Medulla oblongata (tissue), 1 donor: Measurements from ENCODE around the gene GCGR.

ENCODE experiments used
- DNase-seq: peaks from one replicate; pipeline ENCODE4 v3.0.0-alpha.2; 2015; ENCODE audit errors: extremely low spot score

The GCGR gene

DNA sequence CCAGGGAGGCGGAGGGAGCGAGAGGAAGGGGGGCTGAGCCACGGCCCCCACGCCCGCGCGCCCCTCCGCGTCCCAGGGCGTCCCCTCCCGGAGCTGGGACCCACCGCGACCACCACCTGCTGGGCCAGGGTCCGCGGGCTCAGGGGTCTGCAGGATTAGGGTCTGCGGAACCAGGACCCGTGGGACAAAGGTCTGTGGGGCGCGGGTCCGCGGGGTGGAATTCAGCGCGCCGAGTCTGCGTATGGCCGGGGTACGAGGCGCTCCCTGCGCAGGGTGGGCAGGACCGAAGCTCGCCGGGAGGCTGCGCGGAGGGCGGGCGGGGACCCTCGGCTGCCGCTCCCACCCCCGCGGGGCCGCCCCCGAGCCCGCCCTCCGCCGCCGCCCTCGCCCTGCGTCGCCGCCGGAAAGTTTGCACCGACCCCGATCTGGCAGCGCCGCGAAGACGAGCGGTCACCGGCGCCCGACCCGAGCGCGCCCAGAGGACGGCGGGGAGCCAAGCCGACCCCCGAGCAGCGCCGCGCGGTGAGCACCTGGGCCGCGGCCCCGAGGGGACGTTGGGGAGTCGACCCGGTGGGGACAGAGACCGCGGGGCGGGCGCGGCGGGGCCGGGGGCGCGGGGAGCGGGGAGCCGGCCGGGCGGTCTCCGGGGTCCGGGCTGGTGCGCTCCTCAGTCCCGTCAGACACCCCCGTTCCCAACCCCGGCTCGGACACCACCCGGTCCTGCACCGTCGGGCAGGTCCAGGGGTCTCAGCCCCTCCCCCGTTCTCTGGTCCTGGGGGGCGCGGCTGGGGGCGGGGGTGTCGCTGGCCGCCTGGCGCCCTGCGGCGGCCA lies at the start of gene GCGR:
GCGR (plus strand) TSS at position 423 of the 831 bp plus-strand sequence. CDS start 4,869 bp downstream, outside the sequence.
- no peak for DNase-seq

- no peak for DNase-seq
Observed at GRCh38 chr17:81792675-81793615, 11.0 kb upstream of the GCGR start.

DNA sequence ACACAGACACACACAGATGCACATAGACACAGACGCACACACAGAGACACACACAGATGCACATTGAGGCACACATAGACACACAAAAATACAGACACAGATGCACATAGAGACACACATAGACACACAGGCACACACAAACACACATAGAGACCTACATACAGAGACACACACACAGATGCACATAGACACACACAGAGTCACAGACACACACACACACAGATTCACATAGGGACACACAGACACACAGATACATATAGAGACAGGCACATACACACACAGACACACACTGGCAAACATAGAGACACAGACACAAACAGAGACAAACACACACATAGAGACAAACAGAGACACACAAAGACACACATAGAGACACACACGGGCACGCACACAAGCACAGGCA lies 9.9 kb upstream of the GCGR start:
- DNase-seq: no peak

DNA sequence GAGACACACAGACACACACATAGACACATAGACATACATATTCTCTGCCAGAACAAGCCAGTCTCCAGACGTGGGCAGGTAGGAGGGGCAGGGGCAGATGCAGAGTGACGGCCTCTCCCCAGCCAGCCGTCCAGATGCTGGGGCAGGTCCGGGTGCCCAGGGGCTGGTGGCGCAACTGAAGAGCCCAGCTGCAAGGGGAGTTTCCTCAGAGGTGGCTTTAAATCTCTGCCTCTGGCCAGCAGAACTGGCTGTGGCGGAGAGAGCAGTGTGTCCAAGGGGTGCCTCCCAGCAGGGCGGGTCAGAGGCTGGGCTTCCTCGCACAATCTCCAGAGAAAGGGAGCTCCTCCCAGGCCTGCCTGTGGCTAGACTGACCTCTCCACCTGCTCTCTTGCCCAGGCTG lies 9.4 kb upstream of the GCGR start:
- no peak for DNase-seq

DNA sequence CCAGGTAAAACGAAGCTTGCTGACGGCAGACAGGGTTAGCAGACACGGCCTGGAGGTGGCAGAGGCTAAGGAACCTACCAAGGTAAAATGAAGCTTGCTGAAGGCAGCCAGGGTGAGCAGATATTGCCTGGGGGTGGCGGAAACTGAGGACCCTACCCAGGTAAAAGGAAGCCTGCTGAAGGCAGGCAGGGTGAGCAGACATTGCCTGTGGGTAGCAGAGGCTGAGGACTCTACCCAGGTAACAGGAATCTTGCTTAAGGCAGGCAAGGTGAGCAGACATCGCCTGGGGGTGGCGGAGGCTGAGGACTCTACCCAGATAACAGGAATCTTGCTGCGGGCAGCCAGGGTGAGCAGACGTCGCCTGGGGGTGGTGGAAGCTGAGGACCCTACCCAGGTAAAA lies 2.6 kb upstream of the GCGR start:
- no peak for DNase-seq

DNA sequence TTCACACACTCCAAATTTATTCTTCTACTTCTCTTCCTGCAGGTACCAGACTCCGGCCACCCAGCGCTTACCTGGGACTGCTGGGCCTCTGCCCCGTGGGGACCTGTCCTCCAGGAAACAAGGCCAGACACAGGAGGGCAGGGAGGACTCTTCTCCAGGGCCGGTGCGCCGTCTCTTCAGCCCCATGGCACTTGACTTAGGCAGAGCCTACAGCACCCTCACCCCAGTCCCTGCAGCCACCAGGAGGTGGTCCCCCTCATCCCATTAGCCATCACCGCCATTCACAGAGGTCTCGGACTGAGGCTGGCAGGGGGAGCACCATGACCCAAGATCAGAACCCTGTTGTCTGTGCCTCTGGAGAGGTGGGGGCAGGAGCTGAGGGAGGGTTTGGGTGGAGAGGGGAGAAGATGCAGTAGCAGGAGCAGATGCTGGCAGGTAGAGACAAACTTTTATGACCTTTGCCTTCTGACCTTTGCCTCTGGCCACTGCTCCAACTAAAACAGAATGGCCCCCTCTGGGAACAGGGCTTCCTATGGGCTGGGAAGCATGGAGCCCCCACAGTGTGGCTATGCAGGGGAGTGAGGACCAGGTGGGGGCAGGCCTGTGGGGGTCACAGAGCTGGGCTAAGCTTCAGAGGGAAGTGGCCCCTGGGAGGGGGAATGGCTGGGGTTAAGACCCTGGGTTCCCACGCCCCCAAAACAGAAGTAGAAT lies 1.7 kb upstream of the GCGR start:
- DNase-seq: no peak

DNA sequence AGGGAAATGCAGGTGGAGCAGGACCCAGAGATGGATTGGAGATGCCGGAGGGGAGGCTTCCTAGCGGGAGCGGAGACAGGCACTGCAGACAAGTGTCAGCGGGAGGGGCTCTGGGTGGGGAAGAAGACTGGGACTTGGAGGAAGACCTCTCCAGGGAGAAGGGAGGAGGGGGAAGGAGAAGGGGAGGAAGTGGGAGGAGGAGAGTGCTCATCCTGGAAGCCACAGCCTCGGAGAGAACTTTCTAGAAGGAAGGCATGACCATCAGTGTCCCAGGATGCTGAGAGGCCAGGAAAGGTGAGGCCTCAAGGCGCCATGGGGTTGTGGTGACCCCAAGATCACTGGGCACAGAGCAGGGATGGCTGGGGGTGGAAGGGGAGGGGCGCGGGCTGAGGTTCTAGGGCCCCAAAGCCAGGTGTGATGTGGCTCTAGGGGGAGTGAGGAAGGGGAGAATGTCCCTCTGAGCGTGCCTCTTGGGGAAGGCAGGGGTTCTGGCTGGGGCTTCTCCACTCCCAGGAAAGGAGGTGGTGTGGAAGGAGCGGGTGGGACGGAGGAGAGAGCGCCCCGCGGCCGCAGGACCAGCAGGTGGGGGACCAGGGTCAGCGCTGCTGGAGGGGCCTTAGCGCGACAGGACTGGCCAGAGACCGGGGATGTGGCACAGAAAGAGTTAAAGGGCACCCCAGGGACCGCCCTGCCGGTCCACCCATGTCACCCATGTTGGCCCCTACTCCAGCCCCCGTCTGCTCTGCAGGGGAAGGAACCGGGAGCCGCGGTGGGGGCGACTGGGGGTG lies 900 bp upstream of the GCGR start:
- DNase-seq: no peak

DNA sequence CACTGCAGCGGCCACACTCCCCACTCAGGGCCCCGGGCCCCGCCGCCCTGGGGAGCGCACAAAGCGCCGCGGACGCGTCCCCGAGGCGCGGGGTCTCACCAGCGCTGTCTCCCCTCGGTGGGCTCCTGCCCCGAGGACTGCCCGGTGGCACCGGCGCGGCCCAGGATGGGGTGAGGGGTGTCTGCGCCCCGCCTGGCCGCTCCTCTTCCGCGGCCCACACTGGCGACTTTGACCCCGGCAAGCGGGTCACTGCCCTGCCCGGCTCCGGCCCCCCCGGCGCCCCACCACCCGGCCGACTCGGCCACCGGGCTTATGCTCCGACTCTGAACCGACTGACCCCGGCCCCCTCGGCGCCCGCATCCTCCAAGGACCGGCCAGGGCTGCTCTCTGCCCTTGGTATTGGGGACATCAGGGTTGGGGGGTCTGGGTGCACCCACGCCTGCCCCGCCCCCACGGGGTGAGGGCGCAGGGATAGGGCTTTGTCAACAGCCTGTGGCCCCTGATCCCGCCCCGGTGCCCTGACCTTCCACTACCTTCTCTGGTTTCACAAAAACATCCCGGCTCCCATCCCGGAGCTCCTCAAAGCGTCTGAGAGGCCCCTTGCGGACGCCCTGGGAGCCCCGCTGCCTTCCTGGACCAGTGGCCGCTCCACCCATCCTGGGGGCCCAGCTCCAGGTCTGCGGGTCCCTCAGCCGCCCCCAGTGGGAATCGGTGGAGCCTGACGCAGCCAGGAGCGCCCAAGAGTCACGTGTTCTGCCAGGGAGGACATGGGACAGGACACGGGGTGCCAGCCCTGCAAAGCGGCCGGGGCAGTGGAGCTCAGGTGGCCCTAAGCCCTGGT lies 829 bp downstream of the GCGR start:
- DNase-seq: no peak

DNA sequence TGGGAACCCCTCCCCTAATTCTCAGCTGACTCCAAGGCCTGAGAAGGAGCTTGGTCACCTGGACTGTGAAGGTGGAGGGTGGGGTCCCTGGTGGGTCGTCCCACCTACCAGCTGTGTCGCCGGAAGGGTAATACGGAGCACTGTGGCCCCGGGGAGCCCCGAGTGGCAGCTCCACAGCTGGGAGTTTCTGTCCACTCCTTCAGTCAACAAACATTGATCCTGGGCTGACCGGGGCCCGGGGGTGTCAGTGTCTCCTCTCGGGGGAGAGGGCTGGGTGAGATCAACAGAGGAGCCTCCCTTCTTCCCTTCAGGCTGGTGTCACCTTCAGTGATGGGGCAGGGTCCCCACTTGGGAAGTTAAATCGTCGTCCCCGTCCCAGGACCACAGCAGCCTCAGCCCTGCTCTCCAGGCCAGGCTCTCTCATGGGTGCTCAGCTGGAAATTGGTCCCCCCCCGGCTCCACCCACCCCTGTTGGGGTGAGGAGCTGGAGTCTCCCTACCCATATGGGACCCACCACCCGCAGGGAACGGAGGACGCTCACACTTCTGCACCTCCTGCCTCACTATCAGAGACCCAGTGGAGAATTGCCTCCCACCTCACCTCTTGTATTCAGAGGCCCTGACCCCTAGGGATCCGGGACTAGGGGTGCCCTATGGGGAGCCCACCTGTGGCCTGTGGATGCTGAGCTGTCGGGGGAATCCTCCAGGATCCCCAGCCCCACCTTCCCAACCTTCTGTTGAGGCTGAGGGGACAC lies 1.9 kb downstream of the GCGR start:
- no peak for DNase-seq

GRCh38 chr17:81806461-81807209 lies 2.7 kb downstream of the GCGR start:
- DNase-seq: no peak

GRCh38 chr17:81807210-81807719 lies 3.3 kb downstream of the GCGR start:
- no peak for DNase-seq

DNA sequence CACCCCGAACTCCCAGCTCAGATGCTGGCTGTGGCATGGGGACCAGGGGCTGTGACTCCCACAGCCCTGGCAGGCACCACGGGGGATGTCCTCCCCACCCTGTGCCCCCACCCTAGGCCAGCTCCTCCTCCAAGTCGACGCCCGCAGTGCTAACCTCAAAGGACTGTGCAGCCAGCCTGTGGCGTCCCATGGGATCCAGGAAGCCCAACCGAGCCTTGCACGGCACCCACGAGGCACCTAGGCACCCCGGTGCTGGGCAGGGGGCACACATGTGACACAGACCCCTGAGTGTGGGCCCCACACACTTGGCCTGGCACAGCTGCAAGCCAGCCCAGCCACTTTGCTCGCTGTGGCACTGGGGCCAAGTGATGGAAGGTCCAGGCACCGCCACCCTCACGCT lies 3.9 kb downstream of the GCGR start:
- no peak for DNase-seq

GRCh38 chr17:81808778-81809555 lies 5.0 kb downstream of the GCGR start:
- no peak for DNase-seq

GRCh38 chr17:81809556-81809998 lies 5.6 kb downstream of the GCGR start:
- no peak for DNase-seq

DNA sequence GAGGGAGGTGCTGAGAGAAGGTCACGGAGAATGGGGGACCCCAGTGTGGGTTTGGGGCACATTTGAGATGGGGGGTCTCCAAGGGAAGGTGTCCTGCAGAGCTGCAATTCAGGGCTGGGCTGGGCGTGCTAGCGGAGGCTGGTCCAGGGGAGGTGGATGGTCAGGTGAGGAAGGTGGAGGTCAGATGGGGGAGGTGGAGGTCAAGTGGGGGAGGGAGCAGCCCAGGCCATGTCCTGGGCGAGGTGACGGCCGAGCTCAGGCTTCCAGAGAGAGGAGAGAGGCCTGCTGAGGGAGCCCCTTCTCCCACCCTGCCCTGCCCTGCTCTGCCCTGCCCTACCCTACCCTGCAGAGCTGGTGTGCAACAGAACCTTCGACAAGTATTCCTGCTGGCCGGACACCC lies 6.5 kb downstream of the GCGR start:
- no peak for DNase-seq

DNA sequence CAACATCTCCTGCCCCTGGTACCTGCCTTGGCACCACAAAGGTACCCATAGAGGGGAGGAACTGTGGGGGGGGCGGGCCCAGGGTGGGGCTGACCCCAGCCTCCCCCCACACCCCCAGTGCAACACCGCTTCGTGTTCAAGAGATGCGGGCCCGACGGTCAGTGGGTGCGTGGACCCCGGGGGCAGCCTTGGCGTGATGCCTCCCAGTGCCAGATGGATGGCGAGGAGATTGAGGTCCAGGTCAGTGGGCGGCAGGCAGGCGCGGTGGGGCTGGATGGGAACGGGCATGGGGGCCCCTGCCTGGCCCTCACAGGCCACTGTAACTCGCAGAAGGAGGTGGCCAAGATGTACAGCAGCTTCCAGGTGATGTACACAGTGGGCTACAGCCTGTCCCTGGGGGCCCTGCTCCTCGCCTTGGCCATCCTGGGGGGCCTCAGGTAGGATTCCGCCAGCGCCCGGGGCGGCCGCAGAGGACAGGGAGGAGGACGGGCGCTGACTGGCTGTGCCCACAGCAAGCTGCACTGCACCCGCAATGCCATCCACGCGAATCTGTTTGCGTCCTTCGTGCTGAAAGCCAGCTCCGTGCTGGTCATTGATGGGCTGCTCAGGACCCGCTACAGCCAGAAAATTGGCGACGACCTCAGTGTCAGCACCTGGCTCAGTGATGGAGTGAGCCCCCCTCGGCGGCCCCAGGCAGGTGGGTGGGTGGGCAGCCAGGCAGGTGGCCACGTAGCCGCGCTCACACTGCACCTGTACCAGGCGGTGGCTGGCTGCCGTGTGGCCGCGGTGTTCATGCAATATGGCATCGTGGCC lies 7.1 kb downstream of the GCGR start:
- no peak for DNase-seq
